B cell (primary cell): ENCODE measurements around the gene PGGHG. TPM values are rescaled to one million over a fixed set of nuclear protein-coding genes. Genes with fewer than 3 reads are reported as not detected.
A peak's percentile ranks its signal among the peaks of the same experiment; 100 is the strongest.

Experiments used
- ATAC-seq: fragments of 200-7000 bp; cut with Tn5 transposase; one replicate; pipeline ENCODE4 v1.10.0; 2021; ENCODE audit warnings: low read depth, mild to moderate bottlenecking, moderate number of reproducible peaks, moderate library complexity
- CTCF ChIA-PET: fragments of 350-600 bp; sonication (Branson Sonifier 250); formaldehyde crosslinking; loops from one replicate; lab custom pipeline; 2021; ENCODE audit warnings: antibody characterized with exemption, inconsistent platforms; lab: Charles Lee
- POLR2A ChIA-PET: fragments of 350-600 bp; sonication (Branson Sonifier 250); formaldehyde crosslinking; loops from one replicate; lab custom pipeline; 2021; ENCODE audit warnings: antibody characterized with exemption; lab: Charles Lee
- DNase-seq: peaks from one replicate; pipeline ENCODE4 v3.0.0; 2013
- H2AFZ ChIP-seq: 2 replicates; pipeline ENCODE4 v1.6.1; 2012; ENCODE audit warnings: mild to moderate bottlenecking, low read depth, low read length; ENCODE audit not compliant: insufficient read depth, poor library complexity, severe bottlenecking
- H3K27ac ChIP-seq, 2 donors: 1 replicate in 1 of 2; 2 replicates in 1 of 2; pipeline ENCODE4 v1.5.1; 2012 to 2013; ENCODE audit warnings: low read length in 2 of 2, mild to moderate bottlenecking in 2 of 2, moderate library complexity in 1 of 2
- H3K27me3 ChIP-seq, 4 experiments: fragments of 200-600 bp in 1 of 4; sonication (generic) in 1 of 4; replicated peaks in 1 of 4; 1 replicate in 2 of 4; 2 replicates in 2 of 4; pipeline versions ENCODE4 v1.6.1 to v1.7.0; 2013 to 2016; ENCODE audit warnings: low read length in 3 of 4, mild to moderate bottlenecking in 2 of 4, mixed read lengths in 1 of 4, moderate library complexity in 1 of 4; ENCODE audit not compliant: insufficient read depth in 4 of 4, control insufficient read depth in 3 of 4; ENCODE audit errors: control extremely low read depth in 1 of 4
- H3K36me3 ChIP-seq, 2 experiments: replicated peaks in 1 of 2; 1 replicate in 1 of 2; 2 replicates in 1 of 2; pipeline versions ENCODE4 v1.6.1 to v1.7.1; 2013; ENCODE audit warnings: low read length in 1 of 2; ENCODE audit not compliant: insufficient read depth in 2 of 2, control insufficient read depth in 1 of 2; ENCODE audit errors: control extremely low read depth in 1 of 2, extremely low read depth in 1 of 2
- H3K4me1 ChIP-seq, 2 donors: fragments of 200-600 bp in 1 of 2; sonication (generic) in 1 of 2; 1 replicate in 1 of 2; 2 replicates in 1 of 2; pipeline versions ENCODE4 v1.5.1 to v1.6.1; 2013 to 2017; ENCODE audit warnings: low read length in 2 of 2; ENCODE audit not compliant: control insufficient read depth in 2 of 2, insufficient read depth in 2 of 2
- H3K4me2 ChIP-seq: replicated peaks from 2 replicates; pipeline ENCODE3; 2012; ENCODE audit warnings: mild to moderate bottlenecking, low read depth, low read length; ENCODE audit not compliant: poor library complexity, severe bottlenecking
- H3K4me3 ChIP-seq, 5 experiments: fragments of 200-600 bp in 1 of 5; sonication (generic) in 1 of 5; 1 replicate in 3 of 5; 2 replicates in 2 of 5; pipeline versions ENCODE4 v1.5.1 to v1.7.0; 2011 to 2016; ENCODE audit warnings: low read length in 4 of 5, mild to moderate bottlenecking in 4 of 5, low read depth in 2 of 5, control low read depth in 1 of 5, moderate library complexity in 1 of 5; ENCODE audit not compliant: insufficient read depth in 1 of 5; ENCODE audit errors: control extremely low read depth in 1 of 5, extremely low read depth in 1 of 5
- H3K79me2 ChIP-seq: fragments of 200-600 bp; sonication (generic); one replicate; pipeline ENCODE4 v1.6.0; 2016; ENCODE audit warnings: low read length; ENCODE audit not compliant: control insufficient read depth, insufficient read depth
- H3K9ac ChIP-seq: fragments of 200-600 bp; sonication (generic); 2 replicates; pipeline ENCODE4 v1.6.1; 2017; ENCODE audit warnings: mild to moderate bottlenecking, low read length, moderate library complexity
- H3K9me3 ChIP-seq, 3 donors: one replicate each; pipeline versions ENCODE4 v1.6.1 to v1.7.1; 2013; ENCODE audit warnings: low read length in 2 of 3; ENCODE audit not compliant: control insufficient read depth in 2 of 3, insufficient read depth in 1 of 3; ENCODE audit errors: control extremely low read depth in 1 of 3
- H4K20me1 ChIP-seq: 2 replicates; pipeline ENCODE4 v1.6.0; 2012; ENCODE audit warnings: mild to moderate bottlenecking, low read length; ENCODE audit not compliant: insufficient read depth, control insufficient read depth, poor library complexity, severe bottlenecking
- H3K27ac Mint-ChIP-seq: one replicate; pipeline ENCODE4 v1.8.0; 2021; ENCODE audit warnings: mixed read lengths
- H3K27me3 Mint-ChIP-seq: one replicate; pipeline ENCODE4 v1.8.0; 2021; ENCODE audit warnings: mixed read lengths
- H3K4me1 Mint-ChIP-seq: one replicate; pipeline ENCODE4 v1.8.0; 2021; ENCODE audit warnings: mixed read lengths
- H3K4me3 Mint-ChIP-seq: one replicate; pipeline ENCODE4 v1.8.0; 2021; ENCODE audit warnings: mixed read lengths
- H3K9me3 Mint-ChIP-seq: one replicate; pipeline ENCODE4 v1.8.0; 2022; ENCODE audit warnings: mixed read lengths; ENCODE audit not compliant: insufficient read depth
- EZH2 ChIP-seq: IDR thresholded peaks from 2 replicates; pipeline ENCODE4 v1.6.1; 2012; ENCODE audit warnings: borderline replicate concordance, low read depth, mild to moderate bottlenecking, moderate library complexity, low read length; ENCODE audit not compliant: insufficient read depth, poor library complexity, severe bottlenecking
- WGBS: methylation state at CpG from one replicate; pipeline ENCODE4 v1.1.5; 2013; ENCODE audit warnings: missing lambda C conversion rate; ENCODE audit not compliant: insufficient coverage; 5-methylcytosine and 5-hydroxymethylcytosine counted together
- intact Hi-C: fragments of 100-400 bp; cut with micrococcal nuclease; formaldehyde crosslinking; loops from one replicate; pipeline ENCODE4 v1.10.0; 2022
- polyA plus RNA-seq: library from polyadenylated mRNA; depleted of rRNA; stranded (reverse); fragments of >200 nt; gene quantifications from 2 replicates; pipeline ENCODE4 v1.2.3, GENCODE V29; 2012
- total RNA-seq, 2 donors: library from RNA; stranded (reverse); fragments of 120-200 nt in 1 of 2; gene quantifications; 1 replicate in 1 of 2; 2 replicates in 1 of 2; pipeline versions ENCODE4 v1.2.3 to v1.2.4, GENCODE V29; 2013 to 2022
- TF ChIP-seq, protein P1 (sequence below): fragments of 200-600 bp; IDR thresholded peaks from one replicate; pipeline ENCODE4 v1.8.0; 2022; ENCODE audit warnings: antibody characterized with exemption, mild to moderate bottlenecking

PGGHG gene
- total and polyA plus RNA-seq, 2 donors (not counting 1 experiment from before 2014, with no cell fraction given): 159 to 264 TPM

DNA sequence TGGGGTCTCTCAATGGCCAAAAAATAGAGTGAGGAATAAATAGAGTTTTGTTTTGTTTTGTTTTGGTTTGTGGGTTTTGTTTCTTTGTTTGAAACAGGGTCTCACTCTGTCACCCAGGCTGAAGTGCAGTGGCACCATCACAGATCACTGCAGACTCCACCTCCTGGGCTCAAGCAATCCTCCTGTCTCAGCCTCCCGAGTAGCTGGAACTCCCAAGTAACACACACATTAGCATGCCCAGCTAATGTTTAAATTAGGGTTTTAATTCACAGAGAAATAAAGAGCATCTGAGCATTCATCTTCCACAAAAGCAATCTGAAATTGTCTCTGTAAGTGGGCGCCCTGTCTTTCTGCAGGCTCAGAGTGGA lies 40.9 kb downstream of the PGGHG start:
- Histone ChIP-seq H3K27me3 (no peaks in the 10 kb centered on the region), H3K9me3 (peaks cover 0 to 13% (median 0%) of the 10 kb centered on the region in 3 donors), H4K20me1 (no peaks in the 10 kb centered on the region), H3K4me1 (peaks cover 34 to 50% of the 10 kb centered on the region in 2 donors), H3K4me2 (no peak overlapping the region), H3K4me3 (no peak overlapping the region), H3K36me3 (no peaks in the 10 kb centered on the region), H3K9ac (no peak overlapping the region), H3K79me2 (no peaks in the 10 kb centered on the region), H2AFZ (no peak overlapping the region), H3K27ac (no peak overlapping the region)
- Mint-ChIP-seq H3K27me3 (no peaks in the 10 kb centered on the region), H3K9me3 (no peaks in the 10 kb centered on the region), H3K27ac (peak overlapping the region; percentile 62), H3K4me1 (peaks cover 50% of the 10 kb centered on the region), H3K4me3 (no peak overlapping the region)
- no peak for DNase-seq
- no peak for TF ChIP-seq EZH2
- TF ChIP-seq, protein P1, sequence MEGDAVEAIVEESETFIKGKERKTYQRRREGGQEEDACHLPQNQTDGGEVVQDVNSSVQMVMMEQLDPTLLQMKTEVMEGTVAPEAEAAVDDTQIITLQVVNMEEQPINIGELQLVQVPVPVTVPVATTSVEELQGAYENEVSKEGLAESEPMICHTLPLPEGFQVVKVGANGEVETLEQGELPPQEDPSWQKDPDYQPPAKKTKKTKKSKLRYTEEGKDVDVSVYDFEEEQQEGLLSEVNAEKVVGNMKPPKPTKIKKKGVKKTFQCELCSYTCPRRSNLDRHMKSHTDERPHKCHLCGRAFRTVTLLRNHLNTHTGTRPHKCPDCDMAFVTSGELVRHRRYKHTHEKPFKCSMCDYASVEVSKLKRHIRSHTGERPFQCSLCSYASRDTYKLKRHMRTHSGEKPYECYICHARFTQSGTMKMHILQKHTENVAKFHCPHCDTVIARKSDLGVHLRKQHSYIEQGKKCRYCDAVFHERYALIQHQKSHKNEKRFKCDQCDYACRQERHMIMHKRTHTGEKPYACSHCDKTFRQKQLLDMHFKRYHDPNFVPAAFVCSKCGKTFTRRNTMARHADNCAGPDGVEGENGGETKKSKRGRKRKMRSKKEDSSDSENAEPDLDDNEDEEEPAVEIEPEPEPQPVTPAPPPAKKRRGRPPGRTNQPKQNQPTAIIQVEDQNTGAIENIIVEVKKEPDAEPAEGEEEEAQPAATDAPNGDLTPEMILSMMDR: no peak
- 100% methylated on average over 1 of the region's 2 CpGs for WGBS
- POLR2A ChIA-PET: interaction anchor here (0.5 to 1.2 kb wide), 2 partner anchors 10 to 44 kb away, joined by 3 read pairs; no protein-coding TSS in a partner anchor
- ATAC-seq: no peak
- intact Hi-C loops: no loop called here
- CTCF ChIA-PET: interaction anchor here (1.0 to 4.4 kb wide), 4 partner anchors 17 to 113 kb away, joined by 3 to 23 read pairs (median 7); no protein-coding TSS in a partner anchor

DNA sequence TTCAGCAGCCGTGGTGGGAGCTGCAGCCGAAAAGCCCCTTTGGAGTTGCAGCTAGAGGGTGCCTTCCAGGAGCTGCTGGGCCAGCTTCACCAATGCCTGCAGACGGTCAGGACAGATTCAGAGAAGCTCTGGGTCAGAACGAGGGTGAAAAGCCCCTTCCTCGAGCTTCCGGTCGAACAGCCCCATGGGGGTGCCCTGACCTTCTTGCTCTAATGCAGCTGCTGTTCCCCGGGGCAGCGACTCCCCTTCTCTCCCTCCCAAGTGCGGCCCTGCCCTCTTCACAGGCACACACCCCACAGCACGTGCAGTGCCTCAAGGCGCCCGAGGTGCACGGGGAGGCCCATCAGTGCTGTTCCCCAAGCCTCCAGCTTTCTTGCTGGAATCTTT lies 41.4 kb downstream of the PGGHG start:
- no peak overlapping the region for H3K4me3 ChIP-seq
- peak overlapping the region; percentile 28 for H2AFZ ChIP-seq
- H3K79me2 ChIP-seq: no peaks in the 10 kb centered on the region
- no peaks in the 10 kb centered on the region for H3K27me3 ChIP-seq
- Mint-ChIP-seq H3K27me3 (no peaks in the 10 kb centered on the region), H3K4me3 (no peak overlapping the region), H3K9me3 (no peaks in the 10 kb centered on the region), H3K27ac (no peak overlapping the region), H3K4me1 (peaks cover 49% of the 10 kb centered on the region)
- peaks cover 34 to 49% of the 10 kb centered on the region in 2 donors for H3K4me1 ChIP-seq
- intact Hi-C loops: no loop called here
- WGBS: 51% methylated on average over 13 of the region's 14 CpGs
- ATAC-seq (no peak), DNase-seq (no peak)
- no peaks in the 10 kb centered on the region for H3K36me3 ChIP-seq
- H3K4me2 ChIP-seq: peak overlapping the region; percentile 58
- no peaks in the 10 kb centered on the region for H4K20me1 ChIP-seq
- POLR2A ChIA-PET: interaction anchor here (0.5 kb wide), 1 partner anchor 43 kb away, joined by 3 read pairs; no protein-coding TSS in a partner anchor
- TF ChIP-seq, protein P1: no peak
- TF ChIP-seq EZH2: no peak
- CTCF ChIA-PET: interaction anchor here (1.0 to 4.4 kb wide), 4 partner anchors 18 to 114 kb away, joined by 3 to 23 read pairs (median 7); no protein-coding TSS in a partner anchor
- no peak overlapping the region for H3K27ac ChIP-seq
- H3K9me3 ChIP-seq: peaks cover 0 to 13% (median 0%) of the 10 kb centered on the region in 3 donors
- no peak overlapping the region for H3K9ac ChIP-seq
